Non-pigmented ciliary epithelial cell (primary cell): ENCODE measurements around the gene CREB3L4.

Experiments used
- DNase-seq: peaks from one replicate; pipeline ENCODE4 v3.0.0-alpha.2; 2010; ENCODE audit warnings: low read depth

Gene CREB3L4

DNA sequence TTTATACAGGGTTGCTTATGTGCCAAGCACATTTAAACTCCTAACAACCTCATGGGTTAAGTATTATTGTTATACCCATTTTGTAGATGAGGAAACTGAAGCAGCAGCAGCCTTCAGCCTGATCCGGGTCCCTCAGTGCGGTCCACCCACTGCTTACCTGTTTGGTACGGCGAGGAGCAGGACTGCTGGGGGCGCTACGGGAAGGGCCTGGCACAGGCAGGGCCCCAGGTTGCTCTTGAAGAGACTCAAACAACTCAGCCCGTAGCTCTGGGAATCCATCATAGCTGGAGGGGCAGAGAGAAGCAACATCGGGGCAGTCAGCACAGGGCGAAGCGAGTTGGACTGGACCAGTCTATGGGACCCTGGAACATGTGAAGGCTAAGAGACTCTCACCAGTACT lies 30.4 kb upstream of the CREB3L4 start:
- no peak for DNase-seq

- no peak for DNase-seq
These were observed 28.7 kb upstream of the CREB3L4 start for GRCh38 chr1:153938996-153939395.

- DNase-seq: no peak
These were observed 28.2 kb upstream of the CREB3L4 start for GRCh38 chr1:153939476-153939875.

DNA sequence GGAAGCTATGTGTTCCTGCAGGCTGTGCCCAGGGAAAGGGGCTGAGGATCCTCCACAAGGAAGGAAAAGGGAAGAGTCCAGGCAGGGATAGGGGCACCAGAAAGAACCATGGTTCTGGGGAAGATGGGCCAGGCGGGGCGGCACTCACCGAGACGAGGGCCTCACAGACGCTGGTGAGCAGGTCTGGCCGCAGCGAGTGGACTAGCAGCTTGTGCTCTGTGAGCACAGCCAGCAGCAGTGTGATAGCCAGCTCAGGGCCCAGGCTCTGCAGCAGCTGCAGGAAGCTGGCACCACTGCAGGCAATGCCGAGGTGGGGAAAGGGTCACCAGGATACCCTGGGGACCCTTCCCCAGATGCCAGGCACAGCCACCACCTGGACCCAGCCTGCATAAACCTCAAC lies 26.9 kb upstream of the CREB3L4 start:
- no peak for DNase-seq

GRCh38 chr1:153941826-153942725 lies 25.6 kb upstream of the CREB3L4 start:
- no peak for DNase-seq

DNA sequence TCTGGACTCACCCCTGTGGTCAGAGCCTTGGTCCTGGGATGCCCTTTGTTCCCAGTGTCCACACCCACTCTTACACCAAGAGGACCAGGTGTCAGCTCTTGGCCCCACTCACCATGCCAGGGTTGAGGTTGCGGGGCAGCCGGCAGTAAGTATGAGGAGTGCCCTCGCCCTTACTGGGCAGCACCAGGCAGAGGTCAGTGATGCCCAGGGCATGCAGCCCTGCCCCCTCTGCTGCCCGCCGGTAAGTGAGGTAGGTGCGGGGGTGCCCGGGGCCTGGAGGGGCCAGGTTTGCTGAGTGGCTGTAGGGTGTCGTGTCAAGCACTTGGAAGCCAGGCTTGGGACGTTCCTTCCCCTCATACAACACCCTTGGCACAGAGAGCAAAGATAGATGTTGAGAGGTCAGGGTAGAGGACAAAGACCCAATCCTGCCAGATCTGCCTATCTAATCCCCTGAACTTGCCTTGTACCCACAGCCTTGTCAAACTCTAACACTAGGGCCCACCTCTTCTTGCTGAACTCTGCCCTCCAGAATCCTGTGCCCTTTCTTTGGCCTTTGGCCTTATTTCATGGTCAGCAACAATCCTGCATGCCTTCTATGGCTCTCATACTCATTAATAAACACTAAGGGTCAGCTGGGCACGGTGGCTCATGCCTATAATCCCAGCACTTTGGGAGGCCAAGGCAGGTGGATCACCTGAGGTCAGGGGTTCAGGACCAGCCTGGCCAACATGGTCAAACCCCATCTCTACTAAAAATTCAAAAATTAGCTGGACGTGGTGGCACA lies 24.7 kb upstream of the CREB3L4 start:
- no peak for DNase-seq

- no peak for DNase-seq
These were observed 23.5 kb upstream of the CREB3L4 start for GRCh38 chr1:153944005-153944826.

- DNase-seq: no peak
These were observed 22.9 kb upstream of the CREB3L4 start for GRCh38 chr1:153944827-153945117.

GRCh38 chr1:153945131-153945794 lies 22.4 kb upstream of the CREB3L4 start:
- no peak for DNase-seq

GRCh38 chr1:153945795-153946621 lies 21.7 kb upstream of the CREB3L4 start:
- no peak for DNase-seq

GRCh38 chr1:153946622-153947241 lies 21.0 kb upstream of the CREB3L4 start, which contains the start of gene DENND4B:
Gene DENND4B, minus strand, starts transcription at chr1:153946718. Its CDS starts 2,344 bp downstream, at chr1:153944374.
- DNase-seq: no peak

DNA sequence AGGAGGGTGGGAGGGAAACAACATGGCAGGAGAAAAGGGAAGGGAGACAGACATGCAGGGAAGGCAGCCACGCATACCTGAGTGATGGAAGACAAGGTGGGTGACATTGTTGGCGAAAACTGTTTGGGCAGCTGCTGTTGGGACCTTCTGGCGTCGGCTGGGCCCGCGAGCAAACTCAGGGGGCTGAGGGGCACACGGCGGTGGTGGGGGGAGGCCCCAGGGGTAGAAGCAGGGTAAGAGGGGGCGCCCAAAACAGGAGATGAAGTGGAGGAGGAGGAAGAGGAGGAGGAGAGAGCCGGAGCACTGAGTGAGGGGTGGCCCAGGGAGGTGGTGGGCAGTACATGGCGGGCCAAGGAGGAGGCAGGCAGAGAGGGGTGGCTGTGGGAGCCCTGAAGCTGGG lies 16.5 kb upstream of the CREB3L4 start:
- no peak for DNase-seq

DNA sequence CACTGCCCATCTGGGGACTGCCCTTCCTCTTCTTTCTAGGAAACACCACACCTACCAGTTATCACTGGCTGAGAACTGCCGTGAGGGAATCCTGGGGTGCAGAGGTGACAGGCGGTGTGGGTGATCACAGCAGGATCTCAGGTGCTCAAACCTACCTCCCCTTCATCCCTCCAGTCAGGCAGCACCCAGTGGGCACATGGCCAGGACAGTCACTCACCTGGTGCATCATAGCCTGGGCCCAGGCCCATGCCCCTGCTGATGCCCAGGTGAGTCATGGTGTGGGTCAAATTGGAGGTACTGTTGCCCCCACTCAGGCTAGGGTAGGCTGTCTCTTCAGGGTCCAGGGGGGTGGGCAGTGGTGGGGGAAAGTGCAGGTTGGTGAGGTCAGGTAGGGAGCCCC lies 15.9 kb upstream of the CREB3L4 start:
- DNase-seq: no peak

- no peak for DNase-seq
These were observed 13.8 kb upstream of the CREB3L4 start for GRCh38 chr1:153953859-153954365.

DNA sequence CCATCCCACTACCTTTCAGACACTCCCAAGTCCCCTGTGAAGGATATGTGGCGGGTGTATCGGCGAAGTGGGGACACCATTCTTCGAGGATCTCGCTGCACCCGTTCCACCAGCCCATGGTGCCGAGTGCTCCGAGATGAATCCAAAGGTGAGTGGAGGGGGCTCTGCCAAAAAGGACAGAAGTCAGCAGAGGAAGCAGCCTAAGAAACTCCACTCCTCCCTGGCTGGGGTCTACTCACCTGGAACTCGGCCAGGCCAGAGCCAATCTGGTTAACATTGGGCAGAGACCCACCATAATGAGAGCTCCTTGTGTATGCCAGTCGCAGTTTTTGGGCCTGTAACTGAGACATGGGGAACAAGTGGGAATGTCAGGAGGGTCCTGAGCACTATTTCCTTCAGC lies 12.9 kb upstream of the CREB3L4 start:
- DNase-seq: no peak

DNA sequence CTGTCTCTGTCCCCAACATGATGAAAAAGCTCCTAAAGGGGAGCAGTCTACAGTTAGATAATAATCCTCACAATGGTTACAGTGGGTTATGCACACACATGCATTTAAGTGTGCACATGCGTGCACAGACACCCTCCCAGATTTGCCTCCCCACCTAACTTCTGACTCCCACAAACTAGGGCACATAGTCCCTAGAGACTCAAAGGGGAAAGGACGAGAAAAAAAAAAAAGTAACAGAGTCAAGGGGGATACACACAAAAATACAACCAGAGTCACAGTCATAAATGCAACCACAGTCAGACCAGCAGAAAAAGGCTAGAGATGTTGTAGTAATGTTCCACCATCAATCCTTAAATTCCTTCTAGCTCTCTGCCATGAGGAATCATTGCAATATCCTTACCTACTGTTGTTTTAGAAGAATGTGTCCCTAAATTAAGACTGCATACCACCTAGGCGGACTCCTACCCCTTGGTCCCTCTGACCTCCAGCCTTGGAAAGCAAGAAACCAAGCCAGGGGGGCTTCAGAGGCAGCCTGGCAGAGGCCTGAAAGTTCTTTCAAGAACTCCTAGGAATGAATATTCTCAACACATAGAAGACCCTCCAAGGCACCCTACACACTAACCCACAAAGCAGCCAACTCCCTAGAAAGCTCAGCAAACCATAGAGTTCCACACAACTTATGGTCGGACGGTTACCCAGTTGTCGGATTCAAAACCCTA lies 10.5 kb upstream of the CREB3L4 start:
- DNase-seq: no peak

GRCh38 chr1:153957744-153958110 lies 10.0 kb upstream of the CREB3L4 start:
- no peak for DNase-seq

DNA sequence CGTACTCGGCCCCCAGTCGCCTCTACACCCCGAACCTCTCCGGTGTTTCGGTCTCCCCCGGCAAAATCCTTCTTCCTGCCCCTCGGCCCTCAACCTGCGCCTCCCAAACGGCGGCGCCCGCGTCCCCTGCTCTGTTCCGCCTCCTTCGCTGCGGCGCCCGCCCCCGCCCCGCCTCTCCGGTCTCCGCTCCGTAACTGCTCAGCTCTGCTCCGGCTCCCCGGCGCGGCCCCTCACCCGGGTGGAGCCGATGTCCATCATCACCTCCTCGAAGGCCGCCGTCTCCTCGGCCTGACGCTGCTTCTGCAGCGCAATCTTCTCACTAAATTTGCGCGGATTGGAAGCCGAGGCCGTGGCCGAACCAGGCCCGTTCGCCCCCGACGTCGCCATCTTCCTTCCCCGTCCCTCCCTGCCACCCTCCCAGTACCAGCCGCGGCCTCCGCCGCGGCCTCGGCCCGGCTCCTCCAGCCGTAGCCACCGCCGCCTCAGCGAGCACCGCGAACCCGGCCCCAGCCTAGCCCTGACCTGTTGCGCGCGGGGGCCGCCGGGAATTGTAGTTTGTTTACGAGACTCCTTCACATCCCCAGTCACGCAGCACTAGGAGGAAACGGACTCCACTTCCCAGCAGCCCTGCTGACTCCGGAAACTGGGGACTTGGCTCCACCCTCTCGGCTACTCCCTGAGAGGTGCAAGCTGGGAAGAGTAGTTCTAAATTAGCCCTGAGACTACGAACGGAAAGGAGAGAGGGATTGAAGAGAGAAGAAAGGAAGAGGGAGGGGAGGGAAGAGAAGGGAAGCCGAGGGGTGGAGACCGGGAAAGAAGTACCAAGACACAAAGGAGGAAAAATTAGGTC lies 9.4 kb upstream of the CREB3L4 start, which contains the start of gene CRTC2:
TSS of gene CRTC2 (minus strand) at position 502 of the 850 bp plus-strand sequence. CDS start at position 387, 115 bp downstream.
- peak; percentile 93 for DNase-seq

GRCh38 chr1:153958961-153959260 lies 8.8 kb upstream of the CREB3L4 start:
- DNase-seq: no peak
